A673 (cell line): Measurements from ENCODE around the gene ABHD17B. TPM values are rescaled to one million over a fixed set of nuclear protein-coding genes. Genes with fewer than 3 reads are reported as not detected.
"Not testable (repeated sequence)": the region's sequence is repeated elsewhere in the genome, so short reads cannot be mapped to it uniquely, and the experiment has no call there.

Source experiments
- Bru-seq: library from RNA; stranded (reverse); fragments of 400-500 nt; gene quantifications from one replicate; lab custom pipeline; 2021; lab: Mats Ljungman, UMichigan
- BruChase-seq, 2 experiments: library from RNA; stranded (reverse); fragments of 400-500 nt; gene quantifications; one replicate each; lab custom pipeline; 2021; lab: Mats Ljungman, UMichigan
- BruUV-seq: library from RNA; stranded (reverse); fragments of 400-500 nt; replicated peaks from 2 replicates; lab custom pipeline; 2021; lab: Mats Ljungman, UMichigan
- CTCF ChIA-PET: fragments of 300-600 bp; sonication (Branson Sonifier 250); formaldehyde crosslinking; loops from one replicate; lab custom pipeline; 2022; ENCODE audit warnings: antibody characterized with exemption; lab: Charles Lee
- POLR2A ChIA-PET: fragments of 300-600 bp; sonication (Branson Sonifier 250); formaldehyde crosslinking; loops from one replicate; lab custom pipeline; 2022; ENCODE audit warnings: antibody characterized with exemption; ENCODE audit not compliant: low non-redundant PET; lab: Charles Lee
- DNase-seq: peaks from one replicate; pipeline ENCODE4 v3.0.0-alpha.2; 2015; ENCODE audit warnings: low spot score
- H3K27ac ChIP-seq: fragments of 200-600 bp; sonication (generic); 2 replicates; pipeline ENCODE4 v1.5.1; 2016; ENCODE audit warnings: mixed run types, low read depth, mild to moderate bottlenecking, mixed read lengths, antibody characterized with exemption, low read length; ENCODE audit not compliant: poor library complexity, severe bottlenecking
- H3K27me3 ChIP-seq: fragments of 200-600 bp; sonication (generic); replicated peaks from 2 replicates; pipeline ENCODE4 v1.6.1; 2017; ENCODE audit warnings: mixed run types, low read depth, mild to moderate bottlenecking, mixed read lengths, antibody characterized with exemption, low read length; ENCODE audit not compliant: insufficient read depth, poor library complexity
- H3K36me3 ChIP-seq: fragments of 200-600 bp; sonication (generic); 2 replicates; pipeline ENCODE4 v1.6.1; 2016; ENCODE audit warnings: mixed run types, mild to moderate bottlenecking, mixed read lengths, antibody characterized with exemption, low read length; ENCODE audit not compliant: insufficient read depth, poor library complexity, severe bottlenecking
- H3K4me1 ChIP-seq: fragments of 200-600 bp; sonication (generic); 2 replicates; pipeline ENCODE4 v1.6.1; 2017; ENCODE audit warnings: mixed run types, mild to moderate bottlenecking, mixed read lengths, antibody characterized with exemption, low read length; ENCODE audit not compliant: insufficient read depth, poor library complexity, severe bottlenecking
- H3K4me3 ChIP-seq: fragments of 200-600 bp; sonication (generic); 2 replicates; pipeline ENCODE4 v1.5.1; 2016; ENCODE audit warnings: low read depth, mixed run types, mild to moderate bottlenecking, mixed read lengths, low read length; ENCODE audit not compliant: poor library complexity, severe bottlenecking
- H3K9me3 ChIP-seq: fragments of 200-600 bp; sonication (generic); 2 replicates; pipeline ENCODE4 v1.6.1; 2016; ENCODE audit warnings: mixed run types, low read depth, mild to moderate bottlenecking, mixed read lengths, antibody characterized with exemption, low read length; ENCODE audit not compliant: poor library complexity, severe bottlenecking
- EZH2 ChIP-seq: fragments of 200-600 bp; sonication (generic); IDR thresholded peaks from 2 replicates; pipeline ENCODE4 v1.6.1; 2017; ENCODE audit warnings: borderline replicate concordance, low read depth, mild to moderate bottlenecking, mixed read lengths, antibody characterized with exemption, low read length; ENCODE audit not compliant: poor library complexity, severe bottlenecking
- intact Hi-C: fragments of 100-400 bp; cut with micrococcal nuclease; formaldehyde crosslinking; loops from one replicate; pipeline ENCODE4 v1.10.0; 2022; ENCODE audit not compliant: unreplicated experiment
- long read RNA-seq: library from polyadenylated mRNA; stranded (forward); transcript quantifications from one replicate; pipeline ENCODE4 v2.0.0, GENCODE V29; 2022
- total RNA-seq: library from RNA; stranded (reverse); gene quantifications from 2 replicates; pipeline ENCODE4 v1.2.3, GENCODE V29; 2021
- TF ChIP-seq, protein P1 (sequence below): fragments of 300-800, 200-600 bp; sonication (generic); conservative IDR thresholded peaks from 2 replicates; pipeline ENCODE4 v1.5.1; 2017; ENCODE audit warnings: low read depth, mild to moderate bottlenecking, antibody characterized with exemption, low read length, moderate library complexity, mixed read lengths

ABHD17B gene
- total RNA-seq (19.7 and 24.3 TPM in 2 replicates), Bru-seq, nascent RNA (percentile 88 among the genes with signal in this experiment), BruChase-seq, experiment 1, labeled RNA remaining after a 2-hour chase (percentile 83 among the genes with signal in this experiment), BruChase-seq, experiment 2, labeled RNA remaining after a 6-hour chase (percentile 71 among the genes with signal in this experiment)
- long read RNA-seq, transcript ABHD17B-201 (4 exons, 2,614 nt): major isoform, 38 of 44 reads
- long read RNA-seq, partial matches to known transcripts: 0 of 44 reads
- long read RNA-seq, other reads (novel, unspliced or antisense): 6 of 44 reads

DNA sequence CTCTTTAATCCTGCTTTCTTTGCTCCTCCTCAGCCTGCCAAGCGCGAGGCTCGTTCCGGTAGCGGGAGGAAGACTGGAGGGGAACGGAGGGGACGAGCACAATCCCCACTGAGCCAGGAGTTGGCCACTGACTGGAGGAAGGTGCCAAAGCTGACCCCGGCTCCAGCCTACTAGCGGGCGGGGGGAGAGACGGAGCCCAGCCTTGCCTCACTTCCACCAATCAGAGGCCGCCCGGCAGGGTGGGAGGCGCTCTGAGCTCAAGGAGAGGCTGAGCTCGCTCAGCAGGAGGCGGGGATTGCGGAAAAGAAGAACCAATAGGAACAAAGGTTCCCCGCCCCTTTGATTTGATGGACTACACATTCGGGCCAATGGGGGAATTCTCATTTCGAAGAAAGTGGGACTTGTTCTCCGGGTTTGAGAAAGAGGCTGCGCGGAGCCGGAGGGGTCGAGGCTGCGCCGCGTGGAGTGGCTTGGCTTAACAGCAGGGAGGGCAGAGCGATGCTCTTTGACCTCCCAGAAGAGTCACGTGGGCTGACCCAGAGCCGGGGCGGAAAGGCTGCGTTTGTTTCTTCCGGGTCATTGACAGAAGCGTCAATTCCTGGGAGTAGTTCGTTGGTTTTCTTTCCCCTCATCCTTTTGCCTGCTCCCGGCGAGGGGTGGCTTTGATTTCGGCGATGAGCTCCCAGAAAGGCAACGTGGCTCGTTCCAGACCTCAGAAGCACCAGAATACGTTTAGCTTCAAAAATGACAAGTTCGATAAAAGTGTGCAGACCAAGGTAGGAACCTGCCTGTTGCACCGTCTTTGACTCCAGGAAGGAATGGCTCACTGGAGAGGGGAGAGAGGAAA is at the start of gene ABHD17B, which contains the start of gene C9orf85:
Gene ABHD17B (minus strand): TSS at position 133 of the 847 bp plus-strand sequence. CDS start 36,113 bp downstream, outside the sequence.
Gene C9orf85 (plus strand): TSS at position 579 of the 847 bp plus-strand sequence. CDS start 96 bp downstream, at position 675.
- DNase-seq: peak; percentile 99
- BruUV-seq: no TSS peak
- Histone ChIP-seq H3K36me3 (no peaks in the 10 kb centered on the region), H3K27me3 (no peaks in the 10 kb centered on the region), H3K4me3 (peak within 1 kb of the TSS; percentile 79), H3K9me3 (no peaks in the 10 kb centered on the region), H3K4me1 (peaks cover 10% of the 10 kb centered on the region), H3K27ac (peak within 1 kb of the TSS; percentile 81)
- ChIA-PET POLR2A (interaction anchor here (0.5 to 0.7 kb wide), 3 partner anchors 66 to 158 kb away, joined by 3 to 6 read pairs (median 3); no protein-coding TSS in a partner anchor), CTCF (no interaction called here)
- intact Hi-C loops: loop anchor here (5.0 kb wide), 1 partner anchor 144 kb away; the partner anchor contains the start of gene CEMIP2
- TF ChIP-seq, protein P1, sequence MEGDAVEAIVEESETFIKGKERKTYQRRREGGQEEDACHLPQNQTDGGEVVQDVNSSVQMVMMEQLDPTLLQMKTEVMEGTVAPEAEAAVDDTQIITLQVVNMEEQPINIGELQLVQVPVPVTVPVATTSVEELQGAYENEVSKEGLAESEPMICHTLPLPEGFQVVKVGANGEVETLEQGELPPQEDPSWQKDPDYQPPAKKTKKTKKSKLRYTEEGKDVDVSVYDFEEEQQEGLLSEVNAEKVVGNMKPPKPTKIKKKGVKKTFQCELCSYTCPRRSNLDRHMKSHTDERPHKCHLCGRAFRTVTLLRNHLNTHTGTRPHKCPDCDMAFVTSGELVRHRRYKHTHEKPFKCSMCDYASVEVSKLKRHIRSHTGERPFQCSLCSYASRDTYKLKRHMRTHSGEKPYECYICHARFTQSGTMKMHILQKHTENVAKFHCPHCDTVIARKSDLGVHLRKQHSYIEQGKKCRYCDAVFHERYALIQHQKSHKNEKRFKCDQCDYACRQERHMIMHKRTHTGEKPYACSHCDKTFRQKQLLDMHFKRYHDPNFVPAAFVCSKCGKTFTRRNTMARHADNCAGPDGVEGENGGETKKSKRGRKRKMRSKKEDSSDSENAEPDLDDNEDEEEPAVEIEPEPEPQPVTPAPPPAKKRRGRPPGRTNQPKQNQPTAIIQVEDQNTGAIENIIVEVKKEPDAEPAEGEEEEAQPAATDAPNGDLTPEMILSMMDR: no peak
- no peak for TF ChIP-seq EZH2

DNA sequence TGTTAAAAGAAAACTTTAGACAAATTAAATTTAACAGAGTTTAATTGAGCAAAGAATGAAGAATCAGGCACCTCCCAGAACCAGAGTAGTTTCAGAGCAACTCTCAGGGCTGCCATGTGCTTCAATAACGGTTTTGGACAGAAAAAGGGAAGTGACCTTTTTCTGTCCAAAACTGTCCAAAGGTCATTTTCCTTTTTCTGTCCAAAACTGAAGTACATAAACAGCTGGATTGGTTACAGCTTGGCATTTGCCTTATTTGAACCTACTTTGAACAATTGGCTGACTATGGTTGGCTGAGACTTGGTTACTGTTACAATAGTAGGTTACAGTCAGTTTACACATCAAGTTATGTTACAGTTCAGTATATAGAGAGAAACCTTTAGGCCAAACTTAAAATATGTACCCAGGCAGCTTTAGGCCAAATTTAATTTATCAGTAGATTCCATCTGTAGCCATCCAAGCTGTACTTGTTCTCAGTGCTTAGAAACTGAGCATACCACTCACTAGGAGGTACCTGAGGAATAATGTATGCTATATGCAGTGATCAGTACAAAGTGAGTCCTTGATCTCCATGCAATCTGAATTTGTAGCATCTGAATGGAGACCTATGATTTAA is 44.4 kb upstream of the ABHD17B start:
- no TSS peak for BruUV-seq
- ChIA-PET POLR2A (no interaction called here), CTCF (no interaction called here)
- Histone ChIP-seq H3K4me1 (no peaks in the 10 kb centered on the region), H3K9me3 (no peaks in the 10 kb centered on the region), H3K27ac (no peak overlapping the region), H3K4me3 (no peak overlapping the region), H3K27me3 (no peaks in the 10 kb centered on the region), H3K36me3 (no peaks in the 10 kb centered on the region)
- TF ChIP-seq EZH2: no peak
- TF ChIP-seq, protein P1: no peak
- intact Hi-C loops: no loop called here
- no peak for DNase-seq

DNA sequence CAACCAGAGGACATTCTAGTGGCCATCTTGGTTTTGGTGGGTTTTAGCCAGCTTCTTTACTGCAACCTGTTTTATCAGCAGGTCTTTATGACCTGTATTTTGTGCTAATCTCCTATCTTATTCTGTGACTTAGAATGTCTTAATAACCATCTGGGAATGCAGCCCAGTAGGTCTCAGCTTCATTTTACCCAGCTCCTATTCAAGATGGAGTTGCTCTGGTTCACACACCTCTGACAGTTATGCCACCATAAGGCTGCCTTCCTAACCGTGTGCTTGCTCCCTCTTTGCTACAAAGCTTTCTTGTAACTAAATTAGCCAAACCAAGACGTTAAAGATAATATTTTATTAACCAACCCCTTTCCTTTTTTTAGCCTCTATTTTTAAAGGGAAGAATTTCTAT is 43.7 kb upstream of the ABHD17B start:
- CTCF ChIA-PET, POLR2A ChIA-PET, intact Hi-C loops: not testable (repeated sequence)

More for the DNA sequence above, 43.7 kb upstream of the ABHD17B start:
- not testable (repeated sequence) for H3K27me3 ChIP-seq, H3K36me3 ChIP-seq, H3K4me1 ChIP-seq, H3K9me3 ChIP-seq, H3K4me3 ChIP-seq, BruUV-seq, H3K27ac ChIP-seq, DNase-seq
